SU-DHL-6 (cell line): ENCODE results near the gene SH3BP5L.

Experiments used
- H2AFZ ChIP-seq: fragments of 200-600 bp; sonication (generic); 2 replicates; pipeline ENCODE4 v1.6.1; 2014; ENCODE audit warnings: low read depth, mild to moderate bottlenecking, moderate library complexity, mixed read lengths, antibody characterized with exemption, low read length; ENCODE audit not compliant: severe bottlenecking
- H3F3A ChIP-seq: fragments of 200-600 bp; shearing (Covaris generic); 2 replicates; pipeline ENCODE4 v1.6.0; 2016; ENCODE audit warnings: antibody characterized with exemption, mild to moderate bottlenecking; ENCODE audit not compliant: insufficient read depth
- H3K27ac ChIP-seq: fragments of 200-600 bp; sonication (generic); 2 replicates; pipeline ENCODE4 v1.5.1; 2016; ENCODE audit warnings: low read depth, mild to moderate bottlenecking, low read length, moderate library complexity, mixed read lengths
- H3K27me3 ChIP-seq: fragments of 200-600 bp; sonication (generic), shearing (Covaris generic); 2 replicates; pipeline ENCODE4 v1.6.0; 2014; ENCODE audit warnings: mild to moderate bottlenecking, low read length
- H3K36me3 ChIP-seq: fragments of 200-600 bp; sonication (generic); 2 replicates; pipeline ENCODE4 v1.6.1; 2014; ENCODE audit warnings: mild to moderate bottlenecking, low read length, mixed read lengths
- H3K4me2 ChIP-seq: fragments of 300-600, 200-600 bp; shearing (Covaris generic), sonication (generic); 2 replicates; pipeline ENCODE4 v1.6.0; 2014; ENCODE audit warnings: low read length, low read depth, mild to moderate bottlenecking; ENCODE audit not compliant: poor library complexity, severe bottlenecking
- H3K4me3 ChIP-seq: fragments of 200-600 bp; sonication (generic); 2 replicates; pipeline ENCODE4 v1.5.1; 2014; ENCODE audit warnings: antibody characterized with exemption, low read length, mild to moderate bottlenecking, mixed read lengths; ENCODE audit not compliant: insufficient read depth, poor library complexity, severe bottlenecking
- H3K79me2 ChIP-seq: fragments of 200-600 bp; sonication (generic); 2 replicates; pipeline ENCODE4 v1.6.1; 2014; ENCODE audit warnings: mild to moderate bottlenecking, low read length, moderate library complexity; ENCODE audit not compliant: insufficient read depth
- H3K9ac ChIP-seq: fragments of 200-600 bp; sonication (generic); 2 replicates; pipeline ENCODE4 v1.7.0; 2014; ENCODE audit warnings: mild to moderate bottlenecking, low read length
- H3K9me2 ChIP-seq: fragments of 200-600 bp; sonication (generic); replicated peaks from 2 replicates; pipeline ENCODE4 v1.6.1; 2014; ENCODE audit warnings: low read length; ENCODE audit not compliant: insufficient read depth
- H3K9me3 ChIP-seq: fragments of 200-600 bp; sonication (generic); 2 replicates; pipeline ENCODE4 v1.6.1; 2014; ENCODE audit warnings: low read length, mixed read lengths; ENCODE audit not compliant: insufficient read depth
- H4K20me1 ChIP-seq: fragments of 200-600 bp; sonication (generic); 2 replicates; pipeline ENCODE4 v1.6.1; 2014; ENCODE audit warnings: low read depth, mild to moderate bottlenecking, antibody characterized with exemption, low read length, moderate library complexity, mixed read lengths
- EZH2phosphoT487 ChIP-seq: fragments of 200-600 bp; sonication (generic), shearing (Covaris generic); conservative IDR thresholded peaks from 2 replicates; pipeline ENCODE4 v1.6.1; 2018; ENCODE audit warnings: mild to moderate bottlenecking, antibody characterized with exemption, low read length, moderate library complexity, mixed read lengths
- TF ChIP-seq, protein P1 (sequence below): fragments of 200-600 bp; sonication (generic); IDR thresholded peaks from one replicate; pipeline ENCODE4 v1.5.1; 2017; ENCODE audit warnings: antibody characterized with exemption, mild to moderate bottlenecking, low read length, moderate library complexity; ENCODE audit not compliant: insufficient read depth, poor library complexity, severe bottlenecking

The SH3BP5L gene

DNA sequence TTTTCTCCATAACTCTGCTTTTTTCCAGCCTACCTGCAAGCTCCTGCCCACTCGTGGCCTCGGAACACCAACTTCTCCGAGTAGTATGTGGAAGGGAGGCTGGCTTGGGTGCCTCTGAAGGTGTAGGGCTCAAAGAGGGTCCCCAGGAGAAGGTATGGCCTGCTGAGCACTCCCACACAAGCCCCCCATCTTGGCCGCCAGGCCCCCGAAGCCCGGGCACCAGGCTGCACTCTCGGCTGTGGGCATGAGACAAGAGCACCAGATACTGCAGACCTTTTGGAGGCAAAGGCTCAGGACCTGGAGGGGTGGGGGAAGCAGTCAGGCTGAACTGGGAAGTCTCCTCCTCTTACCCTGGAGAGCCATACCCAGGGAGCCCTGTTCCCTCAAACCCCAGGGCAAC lies 31.5 kb upstream of the SH3BP5L start:
- peak overlapping the region; percentile 82 for H3K9ac ChIP-seq
- H3K9me2 ChIP-seq: no peaks in the 10 kb centered on the region
- peaks cover 9% of the 10 kb centered on the region; the same call in 1 of the 2 replicates for H3K79me2 ChIP-seq

GRCh38 chr1:248856176-248856575 lies 30.5 kb upstream of the SH3BP5L start:
- Histone ChIP-seq H3K9ac (0 out of 2 replicates have a peak overlapping the region, but pooled peaks have one; percentile 82), H3K27ac (no peak overlapping the region), H3K4me2 (no peak overlapping the region), H3F3A (no peaks in the 10 kb centered on the region), H3K9me3 (no peaks in the 10 kb centered on the region), H3K4me3 (no peak overlapping the region), H4K20me1 (no peaks in the 10 kb centered on the region), H3K36me3 (no peaks in the 10 kb centered on the region), H2AFZ (no peak overlapping the region), H3K9me2 (no peaks in the 10 kb centered on the region), H3K79me2 (peaks cover 9% of the 10 kb centered on the region; the same call in 1 of the 2 replicates), H3K27me3 (no peaks in the 10 kb centered on the region)
- TF ChIP-seq, protein P1, sequence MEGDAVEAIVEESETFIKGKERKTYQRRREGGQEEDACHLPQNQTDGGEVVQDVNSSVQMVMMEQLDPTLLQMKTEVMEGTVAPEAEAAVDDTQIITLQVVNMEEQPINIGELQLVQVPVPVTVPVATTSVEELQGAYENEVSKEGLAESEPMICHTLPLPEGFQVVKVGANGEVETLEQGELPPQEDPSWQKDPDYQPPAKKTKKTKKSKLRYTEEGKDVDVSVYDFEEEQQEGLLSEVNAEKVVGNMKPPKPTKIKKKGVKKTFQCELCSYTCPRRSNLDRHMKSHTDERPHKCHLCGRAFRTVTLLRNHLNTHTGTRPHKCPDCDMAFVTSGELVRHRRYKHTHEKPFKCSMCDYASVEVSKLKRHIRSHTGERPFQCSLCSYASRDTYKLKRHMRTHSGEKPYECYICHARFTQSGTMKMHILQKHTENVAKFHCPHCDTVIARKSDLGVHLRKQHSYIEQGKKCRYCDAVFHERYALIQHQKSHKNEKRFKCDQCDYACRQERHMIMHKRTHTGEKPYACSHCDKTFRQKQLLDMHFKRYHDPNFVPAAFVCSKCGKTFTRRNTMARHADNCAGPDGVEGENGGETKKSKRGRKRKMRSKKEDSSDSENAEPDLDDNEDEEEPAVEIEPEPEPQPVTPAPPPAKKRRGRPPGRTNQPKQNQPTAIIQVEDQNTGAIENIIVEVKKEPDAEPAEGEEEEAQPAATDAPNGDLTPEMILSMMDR: no peak
- TF ChIP-seq EZH2phosphoT487: no peak

More for the DNA sequence above, 31.5 kb upstream of the SH3BP5L start:
- peak overlapping the region; percentile 76 for H3K4me2 ChIP-seq
- no peaks in the 10 kb centered on the region for H4K20me1 ChIP-seq
- peak overlapping the region; percentile 64 for H3K4me3 ChIP-seq
- peaks cover 4% of the 10 kb centered on the region; the same call in 1 of the 2 replicates for H3F3A ChIP-seq
- no peak overlapping the region for H3K27ac ChIP-seq
- no peaks in the 10 kb centered on the region for H3K27me3 ChIP-seq
- H3K36me3 ChIP-seq: no peaks in the 10 kb centered on the region
- no peak for TF ChIP-seq EZH2phosphoT487
- TF ChIP-seq, protein P1: no peak
- H3K9me3 ChIP-seq: no peaks in the 10 kb centered on the region
- no peak overlapping the region for H2AFZ ChIP-seq

GRCh38 chr1:248855580-248855979 lies 29.9 kb upstream of the SH3BP5L start:
- peaks cover 9% of the 10 kb centered on the region; the same call in 1 of the 2 replicates for H3K79me2 ChIP-seq
- H3K27ac ChIP-seq: no peak overlapping the region
- 0 out of 2 replicates have a peak overlapping the region, but pooled peaks have one; percentile 82 for H3K9ac ChIP-seq
- H3K4me3 ChIP-seq: no peak overlapping the region
- no peak overlapping the region for H2AFZ ChIP-seq
- no peak for TF ChIP-seq EZH2phosphoT487
- TF ChIP-seq, protein P1: no peak
- H3K9me3 ChIP-seq: no peaks in the 10 kb centered on the region
- H3K27me3 ChIP-seq: no peaks in the 10 kb centered on the region
- no peaks in the 10 kb centered on the region for H4K20me1 ChIP-seq
- no peaks in the 10 kb centered on the region for H3K9me2 ChIP-seq
- no peaks in the 10 kb centered on the region for H3K36me3 ChIP-seq
- no peak overlapping the region for H3K4me2 ChIP-seq
- H3F3A ChIP-seq: no peaks in the 10 kb centered on the region
